HL-60 (cell line): Measurements from ENCODE around the gene PCDH1.

Source experiments
- DNase-seq, 2 experiments: peaks; one replicate each; pipeline ENCODE4 v3.0.0-alpha.2; 2010 to 2020; ENCODE audit warnings: low read depth in 1 of 2, low spot score in 1 of 2
- H3K27ac ChIP-seq: fragments of 250-450 bp; sonication (Bioruptor Pico); replicated peaks from 2 replicates; pipeline ENCODE4 v1.5.1; 2020; ENCODE audit warnings: mild to moderate bottlenecking, moderate library complexity
- H3K27me3 ChIP-seq: fragments of 250-450 bp; sonication (Bioruptor Pico); 2 replicates; pipeline ENCODE4 v1.5.1; 2021; ENCODE audit warnings: mild to moderate bottlenecking, moderate library complexity; ENCODE audit not compliant: insufficient read depth, poor library complexity, severe bottlenecking
- H3K4me3 ChIP-seq: replicated peaks from 2 replicates; pipeline ENCODE4 v1.5.1; 2011; ENCODE audit warnings: mild to moderate bottlenecking, control low read depth, low read length; ENCODE audit not compliant: insufficient read depth
- GABPA ChIP-seq: IDR thresholded peaks from 2 replicates; pipeline ENCODE4 v1.6.1; 2012; ENCODE audit warnings: low read depth
- POLR2AphosphoS5 ChIP-seq: IDR thresholded peaks from 2 replicates; pipeline ENCODE4 v1.6.1; 2012; ENCODE audit warnings: low read depth
- SPI1 ChIP-seq: IDR thresholded peaks from 2 replicates; pipeline ENCODE4 v1.6.1; 2012; ENCODE audit warnings: low read depth, mild to moderate bottlenecking, borderline replicate concordance
- TF ChIP-seq, protein P1 (sequence below): IDR thresholded peaks from one replicate; pipeline ENCODE4 v1.5.1; 2011; ENCODE audit warnings: low read length, control low read depth, inconsistent platforms; ENCODE audit not compliant: insufficient read depth
- TF ChIP-seq, protein P2 (sequence below): IDR thresholded peaks from 2 replicates; pipeline ENCODE4 v1.6.1; 2012; ENCODE audit warnings: low read depth; ENCODE audit not compliant: insufficient replicate concordance

The PCDH1 gene

DNA sequence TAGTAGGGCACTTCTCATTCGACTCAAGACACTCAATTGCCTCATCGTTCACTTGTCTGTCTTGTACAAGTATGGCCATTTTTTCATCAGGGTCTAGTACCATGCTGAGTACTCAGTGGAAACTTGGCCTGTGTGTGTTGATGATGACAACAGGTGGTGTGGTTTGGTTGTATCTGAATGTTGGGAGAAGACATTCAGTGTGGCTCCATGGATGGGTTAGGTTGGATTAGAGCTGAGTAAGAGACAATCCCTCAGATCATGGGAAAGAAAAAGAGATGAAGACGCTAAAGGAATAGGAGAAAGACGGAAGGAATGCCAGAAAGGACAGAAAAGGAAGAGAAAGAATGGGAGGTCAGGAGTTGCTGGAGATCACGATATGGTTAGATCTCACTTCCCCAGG, 17.0 kb downstream of the PCDH1 start:
- H3K27me3 ChIP-seq: peaks cover 8% of the 10 kb centered on the region
- DNase-seq: no peak
- TF ChIP-seq POLR2AphosphoS5 (no peak), GABPA (no peak), SPI1 (no peak)
- TF ChIP-seq, protein P1, sequence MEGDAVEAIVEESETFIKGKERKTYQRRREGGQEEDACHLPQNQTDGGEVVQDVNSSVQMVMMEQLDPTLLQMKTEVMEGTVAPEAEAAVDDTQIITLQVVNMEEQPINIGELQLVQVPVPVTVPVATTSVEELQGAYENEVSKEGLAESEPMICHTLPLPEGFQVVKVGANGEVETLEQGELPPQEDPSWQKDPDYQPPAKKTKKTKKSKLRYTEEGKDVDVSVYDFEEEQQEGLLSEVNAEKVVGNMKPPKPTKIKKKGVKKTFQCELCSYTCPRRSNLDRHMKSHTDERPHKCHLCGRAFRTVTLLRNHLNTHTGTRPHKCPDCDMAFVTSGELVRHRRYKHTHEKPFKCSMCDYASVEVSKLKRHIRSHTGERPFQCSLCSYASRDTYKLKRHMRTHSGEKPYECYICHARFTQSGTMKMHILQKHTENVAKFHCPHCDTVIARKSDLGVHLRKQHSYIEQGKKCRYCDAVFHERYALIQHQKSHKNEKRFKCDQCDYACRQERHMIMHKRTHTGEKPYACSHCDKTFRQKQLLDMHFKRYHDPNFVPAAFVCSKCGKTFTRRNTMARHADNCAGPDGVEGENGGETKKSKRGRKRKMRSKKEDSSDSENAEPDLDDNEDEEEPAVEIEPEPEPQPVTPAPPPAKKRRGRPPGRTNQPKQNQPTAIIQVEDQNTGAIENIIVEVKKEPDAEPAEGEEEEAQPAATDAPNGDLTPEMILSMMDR: no peak
- TF ChIP-seq, protein P2, sequence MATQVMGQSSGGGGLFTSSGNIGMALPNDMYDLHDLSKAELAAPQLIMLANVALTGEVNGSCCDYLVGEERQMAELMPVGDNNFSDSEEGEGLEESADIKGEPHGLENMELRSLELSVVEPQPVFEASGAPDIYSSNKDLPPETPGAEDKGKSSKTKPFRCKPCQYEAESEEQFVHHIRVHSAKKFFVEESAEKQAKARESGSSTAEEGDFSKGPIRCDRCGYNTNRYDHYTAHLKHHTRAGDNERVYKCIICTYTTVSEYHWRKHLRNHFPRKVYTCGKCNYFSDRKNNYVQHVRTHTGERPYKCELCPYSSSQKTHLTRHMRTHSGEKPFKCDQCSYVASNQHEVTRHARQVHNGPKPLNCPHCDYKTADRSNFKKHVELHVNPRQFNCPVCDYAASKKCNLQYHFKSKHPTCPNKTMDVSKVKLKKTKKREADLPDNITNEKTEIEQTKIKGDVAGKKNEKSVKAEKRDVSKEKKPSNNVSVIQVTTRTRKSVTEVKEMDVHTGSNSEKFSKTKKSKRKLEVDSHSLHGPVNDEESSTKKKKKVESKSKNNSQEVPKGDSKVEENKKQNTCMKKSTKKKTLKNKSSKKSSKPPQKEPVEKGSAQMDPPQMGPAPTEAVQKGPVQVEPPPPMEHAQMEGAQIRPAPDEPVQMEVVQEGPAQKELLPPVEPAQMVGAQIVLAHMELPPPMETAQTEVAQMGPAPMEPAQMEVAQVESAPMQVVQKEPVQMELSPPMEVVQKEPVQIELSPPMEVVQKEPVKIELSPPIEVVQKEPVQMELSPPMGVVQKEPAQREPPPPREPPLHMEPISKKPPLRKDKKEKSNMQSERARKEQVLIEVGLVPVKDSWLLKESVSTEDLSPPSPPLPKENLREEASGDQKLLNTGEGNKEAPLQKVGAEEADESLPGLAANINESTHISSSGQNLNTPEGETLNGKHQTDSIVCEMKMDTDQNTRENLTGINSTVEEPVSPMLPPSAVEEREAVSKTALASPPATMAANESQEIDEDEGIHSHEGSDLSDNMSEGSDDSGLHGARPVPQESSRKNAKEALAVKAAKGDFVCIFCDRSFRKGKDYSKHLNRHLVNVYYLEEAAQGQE: no peak
- no peak overlapping the region for H3K27ac ChIP-seq
- no peak overlapping the region for H3K4me3 ChIP-seq

DNA sequence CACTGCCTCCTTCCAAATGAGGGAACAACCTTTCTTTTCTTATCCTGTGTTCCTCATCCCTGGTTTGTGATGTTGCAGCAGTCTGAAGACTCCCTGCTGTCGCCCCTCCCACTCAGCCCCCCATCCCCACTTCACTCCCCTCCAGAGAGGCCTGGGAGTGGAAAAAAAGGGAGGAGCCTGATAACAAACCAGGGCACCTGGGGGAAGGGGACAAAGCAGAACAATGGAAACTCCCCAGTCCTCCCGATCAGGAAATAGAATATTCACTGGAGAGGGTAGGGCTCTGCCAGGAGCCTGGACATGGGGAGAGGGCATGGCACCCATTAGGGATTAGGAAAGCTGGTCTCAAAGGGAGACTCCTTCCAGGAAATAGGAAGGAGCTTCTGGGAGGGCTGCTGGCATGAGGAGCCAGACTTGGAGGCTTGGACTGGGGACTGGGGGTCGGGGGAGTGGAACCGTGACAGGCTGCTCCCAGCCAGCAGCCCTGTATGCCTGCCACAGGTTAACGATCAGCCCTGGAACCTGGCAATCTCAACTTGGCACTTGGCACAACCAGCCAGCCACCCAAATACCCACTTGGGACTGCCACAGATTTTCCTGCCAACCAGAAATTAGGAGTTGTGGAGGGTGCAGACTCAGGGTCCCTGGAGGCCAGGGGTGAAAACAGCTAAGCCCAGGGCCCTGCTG, 20.0 kb downstream of the PCDH1 start:
- no peak overlapping the region for H3K4me3 ChIP-seq
- H3K27ac ChIP-seq: no peak overlapping the region
- peaks cover 8% of the 10 kb centered on the region for H3K27me3 ChIP-seq
- DNase-seq: no peak
- TF ChIP-seq, protein P2: no peak
- no peak for TF ChIP-seq GABPA
- TF ChIP-seq, protein P1: no peak
- TF ChIP-seq POLR2AphosphoS5: no peak
- no peak for TF ChIP-seq SPI1

DNA sequence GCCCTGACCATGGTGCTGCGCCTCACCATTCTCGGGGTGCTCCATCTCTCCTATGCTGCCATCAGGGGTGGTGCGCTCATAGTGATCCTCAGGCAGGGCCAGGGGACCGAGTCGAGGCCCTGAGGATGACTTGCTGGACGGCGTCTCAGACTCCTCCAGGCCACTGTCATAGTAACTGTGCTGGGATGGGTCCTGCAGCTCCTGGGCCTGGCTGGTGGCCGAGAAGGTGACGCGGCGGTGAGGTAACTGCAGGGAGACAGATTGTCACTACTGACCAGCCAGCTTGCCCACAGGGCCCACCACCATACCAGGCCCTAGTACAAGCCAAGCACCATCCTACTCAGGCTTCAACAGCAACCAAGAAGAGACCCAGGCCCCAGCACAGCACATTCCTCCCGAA, 21.0 kb downstream of the PCDH1 start:
- TF ChIP-seq POLR2AphosphoS5: no peak
- DNase-seq: no peak
- H3K27ac ChIP-seq: no peak overlapping the region
- no peak overlapping the region for H3K4me3 ChIP-seq
- peaks cover 8% of the 10 kb centered on the region for H3K27me3 ChIP-seq

DNA sequence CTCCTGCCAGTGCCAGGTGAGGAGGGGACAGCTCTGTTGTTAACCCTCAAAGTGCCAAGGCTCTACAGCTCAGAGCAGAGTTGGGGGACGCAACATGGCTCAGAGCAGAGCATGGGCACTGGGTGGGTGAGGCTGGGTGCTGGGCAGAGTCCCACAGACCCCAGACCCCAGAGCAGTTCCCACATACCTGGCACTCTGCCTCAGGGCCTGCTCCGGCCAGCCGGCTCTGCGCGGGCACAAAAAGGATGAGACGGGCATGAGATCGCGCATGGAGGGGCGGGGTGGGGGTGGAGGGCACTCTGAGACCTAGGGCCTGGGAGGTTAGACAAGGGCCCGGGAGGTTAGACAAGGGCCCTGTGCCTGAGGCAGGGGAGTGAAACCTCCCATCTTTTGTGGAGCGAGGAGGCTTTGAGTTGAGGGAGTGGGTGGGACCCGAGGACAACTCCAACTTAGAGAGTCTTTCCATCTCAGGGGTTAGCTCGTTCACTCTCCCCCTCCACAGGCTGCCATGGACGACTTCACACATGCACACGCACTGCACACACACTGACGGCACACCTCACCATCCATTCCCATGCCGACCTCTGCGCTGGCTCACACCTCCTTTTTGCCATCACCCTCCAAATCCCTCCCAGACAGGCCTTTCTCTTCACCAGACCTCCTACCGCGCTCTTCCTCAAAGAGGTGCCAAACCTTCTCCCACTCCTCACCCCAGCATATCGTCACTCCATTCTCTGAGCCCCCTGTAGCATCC, 22.0 kb downstream of the PCDH1 start:
- no peak for DNase-seq
- Histone ChIP-seq H3K27me3 (peaks cover 4% of the 10 kb centered on the region), H3K4me3 (no peak overlapping the region), H3K27ac (no peak overlapping the region)
- no peak for TF ChIP-seq POLR2AphosphoS5
- TF ChIP-seq GABPA: no peak
- TF ChIP-seq, protein P1: no peak
- TF ChIP-seq, protein P2: no peak
- no peak for TF ChIP-seq SPI1
